ENCODE results near the gene IL23R.

DNA sequence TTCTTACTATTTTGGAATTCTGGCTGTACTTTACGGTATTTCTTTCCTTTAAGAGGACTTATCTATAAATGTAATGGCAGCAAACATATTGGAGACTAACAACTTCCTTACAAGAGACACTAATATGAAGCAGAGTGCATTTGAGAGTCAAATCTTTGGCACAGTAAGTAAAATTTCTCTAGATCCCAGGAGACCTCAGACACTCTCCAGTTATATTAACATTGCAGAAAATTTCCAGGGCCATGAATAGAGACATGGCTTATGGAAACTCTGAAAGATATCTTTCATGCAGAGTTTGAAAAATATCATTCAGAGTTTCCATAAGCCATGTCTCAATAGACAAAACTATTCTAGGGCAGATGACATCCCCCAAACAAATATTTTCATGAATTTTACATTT, 51.2 kb downstream of the IL23R start:
- TF ChIP-seq EZH2 (IDR thresholded peaks at IDR 0.05; ENCODE audit: insufficient read depth, poor library complexity, severe bottlenecking), result no peak
- TF ChIP-seq EZH2phosphoT487 (IDR thresholded peaks at IDR 0.05; ENCODE audit: insufficient read depth, low read depth), result no peak

Data from GM23248 (cell line).